ENCODE results near the gene AMHR2. TPM values are rescaled to one million over a fixed set of nuclear protein-coding genes. Genes with fewer than 3 reads are reported as not detected.

Gene AMHR2
- total and polyA plus RNA-seq, 9 of the 15 experiments (the other 6 are each of a cell fraction or from before 2014, with no cell fraction given) = 8.9 to 49.7 (median 19.3) TPM

DNA sequence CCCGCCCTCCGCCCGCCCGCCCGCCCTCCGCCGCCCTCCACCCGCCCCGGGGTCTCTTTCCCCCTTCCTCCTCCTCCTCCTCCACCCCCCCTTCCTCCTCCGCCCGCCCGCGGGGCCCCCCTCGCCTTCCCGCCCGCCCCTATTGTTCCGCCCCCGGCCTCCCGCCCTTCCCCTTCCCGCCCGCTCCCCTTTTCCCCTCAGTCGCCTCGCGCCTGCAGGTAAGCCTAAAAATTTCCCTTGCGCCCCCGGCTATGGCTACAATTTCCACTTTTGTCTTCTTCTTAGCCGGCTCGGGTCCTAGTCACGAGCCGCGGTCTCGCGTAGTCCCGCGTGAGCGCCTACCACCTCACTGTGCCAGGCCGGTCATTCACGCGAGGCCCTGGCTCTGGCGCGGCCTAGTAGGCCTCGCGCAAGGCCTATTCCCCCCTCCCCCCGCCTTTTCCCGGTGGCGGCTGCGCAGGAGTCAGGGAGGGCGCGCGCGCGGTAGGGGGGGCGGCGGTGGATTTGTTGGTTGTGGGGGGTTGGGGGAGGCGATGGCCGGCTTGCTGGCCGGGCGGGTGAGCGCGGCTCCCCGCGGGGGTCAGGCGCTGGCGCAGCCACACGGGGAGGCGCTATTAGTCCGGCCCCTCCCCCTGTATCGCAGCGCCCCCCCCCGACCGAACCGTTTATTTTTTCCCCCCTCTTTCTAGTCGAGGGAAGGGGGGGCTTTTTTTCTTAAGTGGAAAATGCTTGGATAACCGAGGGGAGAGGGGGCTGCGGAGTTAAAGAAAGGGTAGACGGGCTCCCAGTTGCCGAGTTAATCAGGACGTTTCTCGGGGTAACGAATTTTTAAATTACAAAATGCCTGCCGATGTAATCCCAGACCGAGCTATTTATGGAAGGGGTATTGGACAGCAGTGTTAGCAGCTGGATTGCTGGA, 28.8 kb downstream of the AMHR2 start (continued):
- 0 out of 4 replicates have a peak, but pooled peaks of 1 of the 2 experiments have one; percentile 18 for TF ChIP-seq ZNF318 (IDR thresholded peaks at IDR 0.05; ENCODE audit: borderline replicate concordance in 1 of 2, low read depth in 1 of 2)
- no peak for TF ChIP-seq HOXB6 (CRISPR knock-in tag; IDR thresholded peaks at IDR 0.05; ENCODE audit: borderline replicate concordance)
- peak; percentile 99 for TF ChIP-seq HMGXB4 (CRISPR knock-in tag; IDR thresholded peaks at IDR 0.05)
- TF ChIP-seq ATF6 (CRISPR knock-in tag; IDR thresholded peaks at IDR 0.05) = peak; percentile 91; the same call in 1 of the 2 replicates
- no peak for TF ChIP-seq ZNF277 (CRISPR knock-in tag; IDR thresholded peaks at IDR 0.05; ENCODE audit: borderline replicate concordance)
- TF ChIP-seq, protein P1, sequence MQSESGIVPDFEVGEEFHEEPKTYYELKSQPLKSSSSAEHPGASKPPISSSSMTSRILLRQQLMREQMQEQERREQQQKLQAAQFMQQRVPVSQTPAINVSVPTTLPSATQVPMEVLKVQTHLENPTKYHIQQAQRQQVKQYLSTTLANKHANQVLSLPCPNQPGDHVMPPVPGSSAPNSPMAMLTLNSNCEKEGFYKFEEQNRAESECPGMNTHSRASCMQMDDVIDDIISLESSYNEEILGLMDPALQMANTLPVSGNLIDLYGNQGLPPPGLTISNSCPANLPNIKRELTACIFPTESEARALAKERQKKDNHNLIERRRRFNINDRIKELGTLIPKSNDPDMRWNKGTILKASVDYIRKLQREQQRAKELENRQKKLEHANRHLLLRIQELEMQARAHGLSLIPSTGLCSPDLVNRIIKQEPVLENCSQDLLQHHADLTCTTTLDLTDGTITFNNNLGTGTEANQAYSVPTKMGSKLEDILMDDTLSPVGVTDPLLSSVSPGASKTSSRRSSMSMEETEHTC (IDR thresholded peaks at IDR 0.05) = 0 out of 2 replicates have a peak, but pooled peaks have one; percentile 12
- no peak for TF ChIP-seq DIDO1 (tag; IDR thresholded peaks at IDR 0.05; ENCODE audit: low read depth)
- peak; percentile 76; the same call in 1 of the 2 replicates for TF ChIP-seq ZBTB1 (CRISPR knock-in tag; IDR thresholded peaks at IDR 0.05; ENCODE audit: borderline replicate concordance, low read depth)

Measured in K562 (cell line).